Keratinocyte (primary cell): ENCODE data around the gene CELSR3.

Experiments used
- EZH2 ChIP-seq: IDR thresholded peaks from one replicate; pipeline ENCODE4 v1.6.1; 2012; ENCODE audit warnings: inconsistent platforms, mild to moderate bottlenecking, low read length, moderate library complexity
- TF ChIP-seq, protein P1 (sequence below), 3 experiments: IDR thresholded peaks in 1 of 3; conservative IDR thresholded peaks in 1 of 3; optimal IDR thresholded peaks in 1 of 3; 2 replicates in 2 of 3; 3 replicates in 1 of 3; pipeline versions ENCODE3 to v1.5.1; 2011; ENCODE audit warnings: low read length in 3 of 3, mild to moderate bottlenecking in 3 of 3, moderate library complexity in 2 of 3, control low read depth in 1 of 3, inconsistent platforms in 1 of 3; ENCODE audit not compliant: insufficient read depth in 2 of 3; ENCODE audit errors: extremely low read depth in 1 of 3

GRCh38 chr3:48596676-48597407, 65.8 kb downstream of the CELSR3 start:
- TF ChIP-seq, protein P1, sequence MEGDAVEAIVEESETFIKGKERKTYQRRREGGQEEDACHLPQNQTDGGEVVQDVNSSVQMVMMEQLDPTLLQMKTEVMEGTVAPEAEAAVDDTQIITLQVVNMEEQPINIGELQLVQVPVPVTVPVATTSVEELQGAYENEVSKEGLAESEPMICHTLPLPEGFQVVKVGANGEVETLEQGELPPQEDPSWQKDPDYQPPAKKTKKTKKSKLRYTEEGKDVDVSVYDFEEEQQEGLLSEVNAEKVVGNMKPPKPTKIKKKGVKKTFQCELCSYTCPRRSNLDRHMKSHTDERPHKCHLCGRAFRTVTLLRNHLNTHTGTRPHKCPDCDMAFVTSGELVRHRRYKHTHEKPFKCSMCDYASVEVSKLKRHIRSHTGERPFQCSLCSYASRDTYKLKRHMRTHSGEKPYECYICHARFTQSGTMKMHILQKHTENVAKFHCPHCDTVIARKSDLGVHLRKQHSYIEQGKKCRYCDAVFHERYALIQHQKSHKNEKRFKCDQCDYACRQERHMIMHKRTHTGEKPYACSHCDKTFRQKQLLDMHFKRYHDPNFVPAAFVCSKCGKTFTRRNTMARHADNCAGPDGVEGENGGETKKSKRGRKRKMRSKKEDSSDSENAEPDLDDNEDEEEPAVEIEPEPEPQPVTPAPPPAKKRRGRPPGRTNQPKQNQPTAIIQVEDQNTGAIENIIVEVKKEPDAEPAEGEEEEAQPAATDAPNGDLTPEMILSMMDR (optimal IDR thresholded peaks at IDR 0.05 in 1 of 3, IDR thresholded peaks at IDR 0.05 in 1 of 3, conservative IDR thresholded peaks at IDR 0.05 in 1 of 3; ENCODE audit: extremely low read depth in 1 of 3, insufficient read depth in 2 of 3, low read length in 3 of 3): no peak
- TF ChIP-seq EZH2: no peak
